Panc1 (cell line): Measurements from ENCODE around the gene ECHDC3. TPM values are rescaled to one million over a fixed set of nuclear protein-coding genes. Genes with fewer than 3 reads are reported as not detected.

Source experiments
- ATAC-seq: fragments of 200-7000 bp; cut with Tn5 transposase; 2 replicates; pipeline ENCODE4 v1.9.1; 2020; ENCODE audit warnings: mild to moderate bottlenecking, moderate library complexity
- BruUV-seq: library from RNA; stranded (reverse); fragments of 400-500 nt; replicated peaks from 2 replicates; lab custom pipeline; 2021; lab: Mats Ljungman, UMichigan
- CTCF ChIA-PET: fragments of 300-600 bp; sonication (Branson Sonifier 250); formaldehyde crosslinking; loops from one replicate; lab custom pipeline; 2022; ENCODE audit warnings: antibody characterized with exemption; lab: Charles Lee
- POLR2A ChIA-PET: fragments of 300-600 bp; sonication (Branson Sonifier 250); formaldehyde crosslinking; loops from one replicate; lab custom pipeline; 2022; ENCODE audit warnings: antibody characterized with exemption; lab: Charles Lee
- DNase-seq: peaks from one replicate; pipeline ENCODE4 v3.0.0-alpha.2; 2010; ENCODE audit warnings: low read depth, low spot score
- H3K27ac ChIP-seq: 2 replicates; pipeline ENCODE4 v1.5.1; 2011; ENCODE audit warnings: mild to moderate bottlenecking, low read length, inconsistent platforms
- H3K27me3 ChIP-seq: fragments of 200-500 bp; sonication (Bioruptor generic); 2 replicates; pipeline ENCODE4 v1.6.0; 2014; ENCODE audit warnings: low read length, inconsistent platforms; ENCODE audit not compliant: control insufficient read depth, insufficient read depth
- H3K36me3 ChIP-seq: fragments of 200-500 bp; sonication (Bioruptor generic); 2 replicates; pipeline ENCODE4 v1.5.1; 2014; ENCODE audit warnings: inconsistent platforms, mild to moderate bottlenecking, low read length, moderate library complexity; ENCODE audit not compliant: control insufficient read depth, insufficient read depth
- H3K4me1 ChIP-seq: 2 replicates; pipeline ENCODE4 v1.5.1; 2011; ENCODE audit warnings: inconsistent platforms, mild to moderate bottlenecking, low read length, moderate library complexity; ENCODE audit not compliant: control insufficient read depth, insufficient read depth
- H3K4me3 ChIP-seq, 2 experiments: 2 replicates each; pipeline ENCODE4 v1.5.1; 2011 to 2012; ENCODE audit warnings: low read depth in 2 of 2, low read length in 2 of 2, mild to moderate bottlenecking in 2 of 2, inconsistent platforms in 1 of 2, moderate library complexity in 1 of 2
- H3K9me3 ChIP-seq: fragments of 200-500 bp; sonication (Bioruptor generic); 2 replicates; pipeline ENCODE4 v1.5.1; 2014; ENCODE audit warnings: low read depth, mild to moderate bottlenecking, inconsistent platforms, low read length, moderate library complexity; ENCODE audit not compliant: control insufficient read depth, insufficient read depth
- POLR2AphosphoS5 ChIP-seq: IDR thresholded peaks from 2 replicates; pipeline ENCODE4 v1.6.1; 2012; ENCODE audit warnings: mild to moderate bottlenecking, low read depth, low read length, moderate library complexity
- SIN3A ChIP-seq: IDR thresholded peaks from 2 replicates; pipeline ENCODE4 v1.6.1; 2012; ENCODE audit warnings: low read depth, mild to moderate bottlenecking, low read length, moderate library complexity, borderline replicate concordance; ENCODE audit not compliant: insufficient read depth
- TCF7L2 ChIP-seq: IDR thresholded peaks from 2 replicates; pipeline ENCODE4 v1.6.1; 2011; ENCODE audit warnings: mild to moderate bottlenecking, low read depth, low read length, inconsistent platforms
- in situ Hi-C: cut with HindIII; loops from 2 replicates; pipeline ENCODE4 v1.10.0; 2016; ENCODE audit warnings: low sequenced_read_pairs, low pct_unique_long_range_greater_than_20kb
- intact Hi-C: fragments of 100-400 bp; cut with micrococcal nuclease; formaldehyde crosslinking; loops from one replicate; pipeline ENCODE4 v1.10.0; 2022; ENCODE audit not compliant: unreplicated experiment
- total RNA-seq: library from RNA; stranded (reverse); gene quantifications from one replicate; pipeline ENCODE4 v1.2.1, GENCODE V29; 2021; ENCODE audit not compliant: unreplicated experiment
- TF ChIP-seq, protein P1 (sequence below), 2 experiments: IDR thresholded peaks; 2 replicates each; pipeline ENCODE4 v1.6.1; 2011 to 2012; ENCODE audit warnings: low read depth in 2 of 2, control low read depth in 1 of 2, low read length in 1 of 2, mild to moderate bottlenecking in 1 of 2, moderate library complexity in 1 of 2; ENCODE audit not compliant: insufficient read depth in 1 of 2
- TF ChIP-seq, protein P2 (sequence below): fragments of 450-650 bp; IDR thresholded peaks from 2 replicates; pipeline ENCODE4 v1.5.1; 2017; ENCODE audit warnings: mild to moderate bottlenecking

The ECHDC3 gene
- total RNA-seq, 1 experiment from 2014 or later, result 5.8 TPM

DNA sequence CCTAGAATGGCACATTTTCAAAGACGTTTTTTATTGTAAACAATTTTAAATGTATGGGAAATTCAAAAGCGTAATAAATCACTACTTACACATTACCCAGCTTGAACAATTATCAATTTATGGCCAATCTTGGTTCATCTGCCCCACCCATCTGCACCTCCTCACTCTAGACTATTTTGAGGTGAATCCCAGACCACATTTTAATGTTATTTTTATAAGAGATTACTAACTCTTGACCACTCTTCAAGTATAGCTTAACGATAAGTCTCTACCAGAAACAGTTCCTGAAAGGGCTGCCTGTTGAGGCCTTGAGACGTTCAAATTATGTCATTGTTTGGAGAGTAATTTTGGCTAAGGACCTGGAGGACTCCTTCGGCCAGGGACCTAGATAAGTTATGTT lies 33.2 kb downstream of the ECHDC3 start:
- intact Hi-C loops, result no loop called here
- Histone ChIP-seq H3K27ac (no peak overlapping the region), H3K9me3 (no peaks in the 10 kb centered on the region), H3K27me3 (no peaks in the 10 kb centered on the region; the same call in 1 of the 2 replicates), H3K4me1 (no peaks in the 10 kb centered on the region), H3K36me3 (no peaks in the 10 kb centered on the region), H3K4me3 (no peak overlapping the region)
- ChIA-PET CTCF (no interaction called here), POLR2A (no interaction called here)
- in situ Hi-C loops, result no loop called here
- BruUV-seq, result no TSS peak
- ATAC-seq, result no peak
- no peak for DNase-seq
- no peak for TF ChIP-seq TCF7L2
- TF ChIP-seq POLR2AphosphoS5, result no peak
- TF ChIP-seq, protein P1, sequence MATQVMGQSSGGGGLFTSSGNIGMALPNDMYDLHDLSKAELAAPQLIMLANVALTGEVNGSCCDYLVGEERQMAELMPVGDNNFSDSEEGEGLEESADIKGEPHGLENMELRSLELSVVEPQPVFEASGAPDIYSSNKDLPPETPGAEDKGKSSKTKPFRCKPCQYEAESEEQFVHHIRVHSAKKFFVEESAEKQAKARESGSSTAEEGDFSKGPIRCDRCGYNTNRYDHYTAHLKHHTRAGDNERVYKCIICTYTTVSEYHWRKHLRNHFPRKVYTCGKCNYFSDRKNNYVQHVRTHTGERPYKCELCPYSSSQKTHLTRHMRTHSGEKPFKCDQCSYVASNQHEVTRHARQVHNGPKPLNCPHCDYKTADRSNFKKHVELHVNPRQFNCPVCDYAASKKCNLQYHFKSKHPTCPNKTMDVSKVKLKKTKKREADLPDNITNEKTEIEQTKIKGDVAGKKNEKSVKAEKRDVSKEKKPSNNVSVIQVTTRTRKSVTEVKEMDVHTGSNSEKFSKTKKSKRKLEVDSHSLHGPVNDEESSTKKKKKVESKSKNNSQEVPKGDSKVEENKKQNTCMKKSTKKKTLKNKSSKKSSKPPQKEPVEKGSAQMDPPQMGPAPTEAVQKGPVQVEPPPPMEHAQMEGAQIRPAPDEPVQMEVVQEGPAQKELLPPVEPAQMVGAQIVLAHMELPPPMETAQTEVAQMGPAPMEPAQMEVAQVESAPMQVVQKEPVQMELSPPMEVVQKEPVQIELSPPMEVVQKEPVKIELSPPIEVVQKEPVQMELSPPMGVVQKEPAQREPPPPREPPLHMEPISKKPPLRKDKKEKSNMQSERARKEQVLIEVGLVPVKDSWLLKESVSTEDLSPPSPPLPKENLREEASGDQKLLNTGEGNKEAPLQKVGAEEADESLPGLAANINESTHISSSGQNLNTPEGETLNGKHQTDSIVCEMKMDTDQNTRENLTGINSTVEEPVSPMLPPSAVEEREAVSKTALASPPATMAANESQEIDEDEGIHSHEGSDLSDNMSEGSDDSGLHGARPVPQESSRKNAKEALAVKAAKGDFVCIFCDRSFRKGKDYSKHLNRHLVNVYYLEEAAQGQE (IDR thresholded peaks at IDR 0.05; ENCODE audit: insufficient read depth in 1 of 2, low read depth in 2 of 2, low read length in 1 of 2), result no peak
- no peak for TF ChIP-seq SIN3A
- TF ChIP-seq, protein P2, sequence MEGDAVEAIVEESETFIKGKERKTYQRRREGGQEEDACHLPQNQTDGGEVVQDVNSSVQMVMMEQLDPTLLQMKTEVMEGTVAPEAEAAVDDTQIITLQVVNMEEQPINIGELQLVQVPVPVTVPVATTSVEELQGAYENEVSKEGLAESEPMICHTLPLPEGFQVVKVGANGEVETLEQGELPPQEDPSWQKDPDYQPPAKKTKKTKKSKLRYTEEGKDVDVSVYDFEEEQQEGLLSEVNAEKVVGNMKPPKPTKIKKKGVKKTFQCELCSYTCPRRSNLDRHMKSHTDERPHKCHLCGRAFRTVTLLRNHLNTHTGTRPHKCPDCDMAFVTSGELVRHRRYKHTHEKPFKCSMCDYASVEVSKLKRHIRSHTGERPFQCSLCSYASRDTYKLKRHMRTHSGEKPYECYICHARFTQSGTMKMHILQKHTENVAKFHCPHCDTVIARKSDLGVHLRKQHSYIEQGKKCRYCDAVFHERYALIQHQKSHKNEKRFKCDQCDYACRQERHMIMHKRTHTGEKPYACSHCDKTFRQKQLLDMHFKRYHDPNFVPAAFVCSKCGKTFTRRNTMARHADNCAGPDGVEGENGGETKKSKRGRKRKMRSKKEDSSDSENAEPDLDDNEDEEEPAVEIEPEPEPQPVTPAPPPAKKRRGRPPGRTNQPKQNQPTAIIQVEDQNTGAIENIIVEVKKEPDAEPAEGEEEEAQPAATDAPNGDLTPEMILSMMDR, result no peak

DNA sequence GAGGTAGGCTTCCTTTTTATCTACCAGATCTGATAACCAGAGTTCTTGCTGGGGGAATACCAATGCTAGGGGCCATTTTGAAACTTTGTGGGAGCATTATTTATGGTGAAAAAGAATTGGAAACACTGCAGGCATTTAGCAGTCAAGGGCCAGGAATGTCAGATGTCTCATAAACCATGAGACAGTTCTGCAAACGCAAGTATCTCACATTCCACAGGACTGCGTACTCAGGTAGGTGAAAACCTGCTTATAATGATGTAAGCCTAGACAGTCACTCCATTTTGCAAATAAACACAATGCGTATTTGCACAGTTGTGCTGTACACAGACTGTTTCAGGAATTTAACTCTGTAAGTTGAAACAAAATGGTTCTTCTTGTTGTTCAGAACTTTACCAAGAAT lies 33.9 kb downstream of the ECHDC3 start:
- TF ChIP-seq POLR2AphosphoS5 (no peak), SIN3A (no peak), TCF7L2 (no peak)
- TF ChIP-seq, protein P1 (IDR thresholded peaks at IDR 0.05; ENCODE audit: insufficient read depth in 1 of 2, low read depth in 2 of 2, low read length in 1 of 2), result no peak
- TF ChIP-seq, protein P2, result no peak
- Histone ChIP-seq H3K27me3 (no peaks in the 10 kb centered on the region; the same call in 1 of the 2 replicates), H3K36me3 (no peaks in the 10 kb centered on the region), H3K27ac (no peak overlapping the region), H3K4me1 (no peaks in the 10 kb centered on the region), H3K4me3 (no peak overlapping the region), H3K9me3 (no peaks in the 10 kb centered on the region)
- intact Hi-C loops (no loop called here), in situ Hi-C loops (no loop called here)
- CTCF ChIA-PET, result no interaction called here
- no peak for DNase-seq
- no TSS peak for BruUV-seq
- POLR2A ChIA-PET, result no interaction called here
- no peak for ATAC-seq
